ENCODE results near the gene RAB11FIP5.

RAB11FIP5 gene

GRCh38 chr2:73028841-73029240 lies 83.9 kb downstream of the RAB11FIP5 start:
- DNase-seq = no peak

- no peak for DNase-seq
Observed at GRCh38 chr2:73027340-73027739, 85.4 kb downstream of the RAB11FIP5 start.

- DNase-seq = no peak
Observed at GRCh38 chr2:73023497-73023896, 89.3 kb downstream of the RAB11FIP5 start.
